HL-60 (cell line): ENCODE results near the gene TXLNA.

Experiments
- DNase-seq, 2 experiments: peaks; one replicate each; pipeline ENCODE4 v3.0.0-alpha.2; 2010 to 2020; ENCODE audit warnings: low read depth in 1 of 2, low spot score in 1 of 2
- H3K27ac ChIP-seq: fragments of 250-450 bp; sonication (Bioruptor Pico); replicated peaks from 2 replicates; pipeline ENCODE4 v1.5.1; 2020; ENCODE audit warnings: mild to moderate bottlenecking, moderate library complexity
- H3K27me3 ChIP-seq: fragments of 250-450 bp; sonication (Bioruptor Pico); 2 replicates; pipeline ENCODE4 v1.5.1; 2021; ENCODE audit warnings: mild to moderate bottlenecking, moderate library complexity; ENCODE audit not compliant: insufficient read depth, poor library complexity, severe bottlenecking
- H3K4me3 ChIP-seq: replicated peaks from 2 replicates; pipeline ENCODE4 v1.5.1; 2011; ENCODE audit warnings: mild to moderate bottlenecking, control low read depth, low read length; ENCODE audit not compliant: insufficient read depth
- CTCF ChIP-seq: IDR thresholded peaks from one replicate; pipeline ENCODE4 v1.5.1; 2011; ENCODE audit warnings: low read length, control low read depth, inconsistent platforms; ENCODE audit not compliant: insufficient read depth
- GABPA ChIP-seq: IDR thresholded peaks from 2 replicates; pipeline ENCODE4 v1.6.1; 2012; ENCODE audit warnings: low read depth
- POLR2AphosphoS5 ChIP-seq: IDR thresholded peaks from 2 replicates; pipeline ENCODE4 v1.6.1; 2012; ENCODE audit warnings: low read depth
- REST ChIP-seq: IDR thresholded peaks from 2 replicates; pipeline ENCODE4 v1.6.1; 2012; ENCODE audit warnings: low read depth; ENCODE audit not compliant: insufficient replicate concordance
- SPI1 ChIP-seq: IDR thresholded peaks from 2 replicates; pipeline ENCODE4 v1.6.1; 2012; ENCODE audit warnings: low read depth, mild to moderate bottlenecking, borderline replicate concordance

TXLNA gene

DNA sequence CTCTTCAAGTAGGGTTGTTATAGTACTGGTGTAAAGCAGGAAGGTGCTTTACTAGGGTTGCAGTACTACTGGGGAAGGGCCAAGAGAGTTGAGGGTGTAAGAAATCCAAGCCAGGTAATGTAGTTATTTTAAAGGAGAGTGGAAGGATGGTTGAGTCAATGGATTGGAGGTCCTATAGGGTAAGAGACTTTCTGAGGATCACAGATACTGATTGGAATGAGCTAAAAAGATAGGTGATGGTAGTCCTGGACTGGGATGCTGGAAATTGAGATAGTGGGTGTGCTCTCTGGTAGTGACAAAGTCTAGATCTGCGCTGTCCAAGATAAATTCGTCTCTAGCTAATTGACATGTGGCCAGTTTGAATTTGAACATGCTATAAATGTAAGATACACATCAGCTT, 7.0 kb downstream of the TXLNA start:
- H3K4me3 ChIP-seq = no peak overlapping the region
- DNase-seq = no peak
- peak overlapping the region; percentile 38; the same call in 1 of the 2 replicates for H3K27ac ChIP-seq
- no peaks in the 10 kb centered on the region for H3K27me3 ChIP-seq
- TF ChIP-seq CTCF = no peak
- TF ChIP-seq REST = no peak
- TF ChIP-seq SPI1 = no peak

- DNase-seq = no peak
- Histone ChIP-seq H3K27me3 (no peaks in the 10 kb centered on the region), H3K4me3 (no peak overlapping the region), H3K27ac (no peak overlapping the region)
- TF ChIP-seq GABPA (no peak), POLR2AphosphoS5 (no peak), SPI1 (no peak), REST (no peak), CTCF (no peak)
Observed at GRCh38 chr1:32187850-32188249, 8.4 kb downstream of the TXLNA start.

DNA sequence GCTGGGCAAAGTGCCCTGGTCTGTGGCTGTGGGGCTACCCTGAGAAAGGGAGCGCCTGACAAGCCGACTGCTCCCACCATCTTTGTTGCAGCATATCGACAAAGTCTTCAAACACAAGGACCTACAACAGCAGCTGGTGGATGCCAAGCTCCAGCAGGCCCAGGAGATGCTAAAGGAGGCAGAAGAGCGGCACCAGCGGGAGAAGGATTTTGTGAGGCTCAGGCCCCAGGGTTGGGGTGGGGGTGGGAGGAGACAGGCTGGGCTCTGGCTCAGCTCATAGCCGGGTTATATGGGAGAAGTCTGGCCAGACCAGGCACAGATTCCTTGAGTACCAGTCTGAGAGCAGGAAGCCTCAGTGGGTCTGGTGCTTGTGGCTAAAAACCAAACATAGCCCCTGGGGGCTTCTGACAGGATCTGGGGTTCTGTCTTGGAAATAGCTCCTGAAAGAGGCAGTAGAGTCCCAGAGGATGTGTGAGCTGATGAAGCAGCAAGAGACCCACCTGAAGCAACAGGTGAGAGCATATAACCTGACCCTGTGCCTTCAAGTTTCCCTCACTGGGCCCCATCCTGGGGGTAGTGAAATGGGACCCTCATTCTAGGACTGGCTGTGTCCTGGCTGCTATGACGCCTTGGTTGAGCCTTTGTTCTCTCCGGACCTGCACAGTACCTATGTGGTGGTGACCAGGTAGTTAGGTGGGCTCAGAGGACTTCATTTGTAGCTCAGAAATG, 12.9 kb downstream of the TXLNA start:
- TF ChIP-seq REST (no peak), POLR2AphosphoS5 (no peak)

DNA sequence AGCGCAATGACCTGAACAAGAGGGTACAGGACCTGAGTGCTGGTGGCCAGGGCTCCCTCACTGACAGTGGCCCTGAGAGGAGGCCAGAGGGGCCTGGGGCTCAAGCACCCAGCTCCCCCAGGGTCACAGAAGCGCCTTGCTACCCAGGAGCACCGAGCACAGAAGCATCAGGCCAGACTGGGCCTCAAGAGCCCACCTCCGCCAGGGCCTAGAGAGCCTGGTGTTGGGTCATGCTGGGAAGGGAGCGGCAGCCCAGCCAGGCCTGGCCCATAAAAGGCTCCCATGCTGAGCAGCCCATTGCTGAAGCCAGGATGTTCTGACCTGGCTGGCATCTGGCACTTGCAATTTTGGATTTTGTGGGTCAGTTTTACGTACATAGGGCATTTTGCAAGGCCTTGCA, 15.5 kb downstream of the TXLNA start:
- no peak for TF ChIP-seq REST
- no peak for TF ChIP-seq CTCF
- no peak for TF ChIP-seq POLR2AphosphoS5
- no peak for TF ChIP-seq SPI1
- TF ChIP-seq GABPA = no peak
- Histone ChIP-seq H3K4me3 (no peak overlapping the region), H3K27me3 (no peaks in the 10 kb centered on the region), H3K27ac (no peak overlapping the region)
- no peak for DNase-seq

More for the DNA sequence above, 12.9 kb downstream of the TXLNA start:
- no peak overlapping the region for H3K4me3 ChIP-seq
- H3K27me3 ChIP-seq = no peaks in the 10 kb centered on the region
- DNase-seq = no peak
- H3K27ac ChIP-seq = no peak overlapping the region
